Stimulated activated CD8-positive, alpha-beta memory T cell treated with anti-CD3 and anti-CD28 coated beads, Interleukin-12 subunit alpha, Interleukin-12 subunit beta, amount 100 ng/mL, for 24 hours (primary cell): ENCODE data around the gene EGFL7.

Source experiments
- DNase-seq: peaks from one replicate; pipeline ENCODE4 v3.0.0-alpha.2; 2020; ENCODE audit errors: extremely low read depth

EGFL7 gene

GRCh38 chr9:136714893-136715274 lies 52.2 kb downstream of the EGFL7 start:
- no peak for DNase-seq

GRCh38 chr9:136717399-136717798 lies 54.7 kb downstream of the EGFL7 start:
- DNase-seq: no peak

GRCh38 chr9:136718345-136719194 lies 55.9 kb downstream of the EGFL7 start:
- no peak for DNase-seq

GRCh38 chr9:136719195-136719880 lies 56.6 kb downstream of the EGFL7 start:
- no peak for DNase-seq

- DNase-seq: no peak
Measured at GRCh38 chr9:136720251-136720897, 57.7 kb downstream of the EGFL7 start.

- no peak for DNase-seq
Measured at GRCh38 chr9:136720898-136721338, 58.2 kb downstream of the EGFL7 start.

GRCh38 chr9:136721339-136722092 lies 58.8 kb downstream of the EGFL7 start:
- DNase-seq: no peak
